Right atrium auricular region (tissue), 2 donors: ENCODE measurements around the gene ARVCF. TPM values are rescaled to one million over a fixed set of nuclear protein-coding genes. Genes with fewer than 3 reads are reported as not detected.
A peak's percentile ranks its signal among the peaks of the same experiment; 100 is the strongest.

Experiments used
- DNase-seq: peaks from one replicate; pipeline ENCODE4 v3.0.0-alpha.2; 2019; ENCODE audit warnings: low spot score
- H3K27ac ChIP-seq, 2 donors: fragments of 200-600 bp; sonication (generic); 1 replicate in 1 of 2; 2 replicates in 1 of 2; pipeline ENCODE4 v1.5.1; 2016 to 2019
- H3K27me3 ChIP-seq, 2 donors: fragments of 200-600 bp; sonication (generic); one replicate each; pipeline versions ENCODE4 v1.5.1 to v1.6.0; 2017 to 2019
- H3K36me3 ChIP-seq: fragments of 200-600 bp; sonication (generic); one replicate; pipeline ENCODE4 v1.5.1; 2016
- H3K4me1 ChIP-seq, 2 donors: fragments of 200-600 bp; sonication (generic); one replicate each; pipeline versions ENCODE4 v1.5.1 to v1.6.0; 2017 to 2019
- H3K4me3 ChIP-seq, 2 donors: fragments of 200-600 bp; sonication (generic); 1 replicate in 1 of 2; 2 replicates in 1 of 2; pipeline ENCODE4 v1.5.1; 2017 to 2019; ENCODE audit warnings: mild to moderate bottlenecking in 1 of 2, moderate library complexity in 1 of 2
- H3K9me3 ChIP-seq, 2 donors: fragments of 200-600 bp; sonication (generic); one replicate each; pipeline ENCODE4 v1.5.1; 2019
- total RNA-seq, 2 donors: library from RNA; depleted of rRNA; stranded (reverse); fragments of >200 nt; gene quantifications; one replicate each; pipeline ENCODE4 v1.1.0, GENCODE V29; 2016
- TF ChIP-seq, protein P1 (sequence below), 2 donors: fragments of 200-600 bp; sonication (generic); IDR thresholded peaks; one replicate each; pipeline ENCODE4 v1.5.1; 2019; ENCODE audit warnings: antibody characterized with exemption in 2 of 2

Gene ARVCF
- total RNA-seq, 2 donors from 2014 or later: 16.7 to 35.8 TPM

- H3K4me1 ChIP-seq: peaks cover 0 to 45% of the 10 kb centered on the region in 2 donors
- DNase-seq: no peak
Measured at GRCh38 chr22:19942157-19943081, 74.2 kb downstream of the ARVCF start.

DNA sequence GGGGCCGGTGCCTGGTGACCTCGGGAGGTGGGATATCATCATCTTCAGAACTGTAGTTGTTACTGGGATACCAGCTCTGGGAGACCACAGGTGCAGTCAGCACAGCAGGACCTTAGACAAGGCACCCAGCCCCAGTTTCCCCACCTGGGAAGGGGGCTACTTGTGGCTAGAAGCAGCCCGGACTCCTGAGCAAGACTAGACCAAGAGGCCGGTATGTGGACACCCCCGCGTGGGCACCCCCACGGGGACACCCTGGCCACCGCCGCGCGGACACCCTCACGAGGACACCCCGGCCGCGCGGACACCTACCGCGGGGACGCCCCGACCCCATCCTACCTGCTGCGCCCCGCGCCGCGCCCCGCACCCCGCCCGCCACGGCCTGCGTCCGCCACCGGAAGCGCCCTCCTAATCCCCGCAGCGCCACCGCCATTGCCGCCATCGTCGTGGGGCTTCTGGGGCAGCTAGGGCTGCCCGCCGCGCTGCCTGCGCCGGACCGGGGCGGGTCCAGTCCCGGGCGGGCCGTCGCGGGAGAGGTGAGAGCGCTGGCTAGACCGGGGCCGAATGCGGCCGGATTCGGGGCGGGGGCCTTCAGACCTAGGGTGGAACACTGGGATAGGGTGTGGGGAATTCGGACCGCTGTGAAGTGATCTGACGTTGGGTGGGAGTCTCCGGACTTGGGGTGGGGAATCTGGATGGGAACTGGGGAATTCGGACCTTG lies 75.1 kb downstream of the ARVCF start, which contains the start of the genes COMT and TXNRD2:
Gene COMT (plus strand): TSS at position 408 of the 718 bp plus-strand sequence. CDS start 20,755 bp downstream, outside the sequence.
Gene TXNRD2 (minus strand): TSS at position 454 of the 718 bp plus-strand sequence. CDS start 15 bp downstream, at position 439.
- H3K4me1 ChIP-seq: peaks cover 0 to 39% of the 10 kb centered on the region in 2 donors

More at GRCh38 chr22:19942157-19943081, 74.2 kb downstream of the ARVCF start:
- H3K9me3 ChIP-seq: no peaks in the 10 kb centered on the region
- peak overlapping the region; percentile 71 to 94 for H3K4me3 ChIP-seq
- no peaks in the 10 kb centered on the region for H3K27me3 ChIP-seq
- H3K36me3 ChIP-seq: no peaks in the 10 kb centered on the region
- TF ChIP-seq, protein P1, sequence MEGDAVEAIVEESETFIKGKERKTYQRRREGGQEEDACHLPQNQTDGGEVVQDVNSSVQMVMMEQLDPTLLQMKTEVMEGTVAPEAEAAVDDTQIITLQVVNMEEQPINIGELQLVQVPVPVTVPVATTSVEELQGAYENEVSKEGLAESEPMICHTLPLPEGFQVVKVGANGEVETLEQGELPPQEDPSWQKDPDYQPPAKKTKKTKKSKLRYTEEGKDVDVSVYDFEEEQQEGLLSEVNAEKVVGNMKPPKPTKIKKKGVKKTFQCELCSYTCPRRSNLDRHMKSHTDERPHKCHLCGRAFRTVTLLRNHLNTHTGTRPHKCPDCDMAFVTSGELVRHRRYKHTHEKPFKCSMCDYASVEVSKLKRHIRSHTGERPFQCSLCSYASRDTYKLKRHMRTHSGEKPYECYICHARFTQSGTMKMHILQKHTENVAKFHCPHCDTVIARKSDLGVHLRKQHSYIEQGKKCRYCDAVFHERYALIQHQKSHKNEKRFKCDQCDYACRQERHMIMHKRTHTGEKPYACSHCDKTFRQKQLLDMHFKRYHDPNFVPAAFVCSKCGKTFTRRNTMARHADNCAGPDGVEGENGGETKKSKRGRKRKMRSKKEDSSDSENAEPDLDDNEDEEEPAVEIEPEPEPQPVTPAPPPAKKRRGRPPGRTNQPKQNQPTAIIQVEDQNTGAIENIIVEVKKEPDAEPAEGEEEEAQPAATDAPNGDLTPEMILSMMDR (IDR thresholded peaks at IDR 0.05): no peak
- peak overlapping the region; percentile 97 for H3K27ac ChIP-seq

GRCh38 chr22:19940536-19941364 lies 75.9 kb downstream of the ARVCF start:
- Histone ChIP-seq H3K27ac (peak overlapping the region; percentile 97), H3K9me3 (no peaks in the 10 kb centered on the region), H3K27me3 (no peaks in the 10 kb centered on the region), H3K4me1 (peaks cover 0 to 39% of the 10 kb centered on the region in 2 donors), H3K36me3 (no peaks in the 10 kb centered on the region), H3K4me3 (peak overlapping the region; percentile 71 to 94)
- no peak for DNase-seq
- TF ChIP-seq, protein P1 (IDR thresholded peaks at IDR 0.05): no peak

More for the DNA sequence above, 75.1 kb downstream of the ARVCF start, which contains the start of the genes COMT and TXNRD2:
- no peaks in the 10 kb centered on the region for H3K27me3 ChIP-seq
- TF ChIP-seq, protein P1 (IDR thresholded peaks at IDR 0.05): peak in 1 of 2 donors; percentile 25
- no peaks in the 10 kb centered on the region for H3K36me3 ChIP-seq
- peak within 1 kb of the TSS; percentile 71 to 94 for H3K4me3 ChIP-seq
- no peaks in the 10 kb centered on the region for H3K9me3 ChIP-seq
- DNase-seq: no peak
- peak within 1 kb of the TSS; percentile 97 for H3K27ac ChIP-seq

DNA sequence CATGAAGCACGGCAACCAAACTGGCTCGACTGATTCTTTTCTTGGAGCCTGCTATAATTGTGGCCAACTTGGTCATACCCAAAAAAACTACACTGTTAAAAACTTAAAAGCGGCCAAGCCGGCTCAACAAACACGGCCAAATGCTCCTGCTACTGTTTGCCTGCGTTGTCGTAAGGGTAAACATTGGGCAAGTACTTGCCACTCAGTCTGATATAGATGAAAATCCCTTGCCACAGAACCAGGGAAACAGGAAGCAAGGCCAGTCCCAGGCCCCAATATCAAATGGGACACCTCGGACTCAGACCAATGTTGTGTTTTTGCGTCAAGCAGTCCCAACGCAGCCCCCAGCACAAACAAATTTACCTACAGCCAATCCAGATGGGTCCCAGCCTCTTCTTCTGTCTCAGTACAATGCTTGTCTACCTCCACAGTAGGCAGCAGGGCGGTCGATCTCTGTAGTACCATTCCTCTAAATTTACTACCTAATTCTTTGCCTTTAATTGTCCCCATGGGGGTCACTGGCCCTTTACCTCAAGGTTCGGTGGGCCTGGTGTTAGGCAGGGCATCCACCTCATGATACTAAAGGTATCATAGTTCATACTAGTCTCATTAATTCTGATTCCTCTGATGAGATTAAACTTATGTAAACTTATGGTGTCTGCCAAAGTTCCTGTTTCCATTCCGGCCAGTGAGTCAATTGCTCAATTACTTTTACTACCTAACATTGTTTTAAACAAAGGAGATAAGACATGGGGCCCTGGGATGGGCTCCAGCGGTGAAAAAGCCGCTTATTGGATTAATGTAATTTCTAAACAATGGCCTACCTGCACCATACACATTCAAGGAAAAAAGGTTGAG lies 78.8 kb downstream of the ARVCF start:
- TF ChIP-seq, protein P1 (IDR thresholded peaks at IDR 0.05): no peak
- H3K4me1 ChIP-seq: peaks cover 0 to 26% of the 10 kb centered on the region in 2 donors
- no peak overlapping the region for H3K27ac ChIP-seq
- H3K27me3 ChIP-seq: no peaks in the 10 kb centered on the region
- no peak overlapping the region for H3K4me3 ChIP-seq
- no peak for DNase-seq
- H3K36me3 ChIP-seq: no peaks in the 10 kb centered on the region
- no peaks in the 10 kb centered on the region for H3K9me3 ChIP-seq
